ENCODE data around the gene RAB11FIP4.

Gene RAB11FIP4

DNA sequence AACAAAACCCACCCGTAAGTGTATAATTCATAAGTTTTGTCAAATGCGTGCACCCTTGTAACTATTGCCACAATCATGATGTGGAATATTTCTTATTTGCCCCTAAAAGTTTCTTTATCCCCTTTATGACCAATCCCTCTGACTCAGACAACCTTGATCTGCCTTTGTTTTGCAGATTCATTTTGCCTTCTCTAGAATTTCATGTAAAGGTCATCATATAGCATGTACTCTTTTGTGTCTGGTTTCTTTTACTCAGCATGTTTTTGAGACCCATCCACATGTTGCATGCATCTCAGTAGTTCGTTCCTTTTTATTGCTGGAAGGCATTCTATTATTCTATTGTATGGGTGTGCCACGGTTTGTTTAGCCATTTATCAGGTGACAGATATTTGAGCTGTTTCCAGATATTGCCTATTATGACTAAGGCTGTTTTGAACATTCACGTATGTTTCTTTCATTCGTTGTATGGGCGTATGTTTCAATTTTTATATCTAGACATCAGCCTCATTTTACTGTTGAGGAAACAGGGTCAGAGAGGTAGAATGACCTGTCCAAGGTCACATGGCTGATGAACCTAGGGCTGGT, 192.4 kb downstream of the RAB11FIP4 start:
- CTCF ChIA-PET: no interaction called here
- H3K4me3 ChIP-seq (ENCODE audit: low read depth, low read length): no peak overlapping the region
- peaks cover 5% of the 10 kb centered on the region; the same call in 1 of the 2 replicates for H3K4me1 ChIP-seq (ENCODE audit: control insufficient read depth, insufficient read depth, low read length)
- H3K27ac ChIP-seq (ENCODE audit: extremely low read depth, low read depth, low read length): no peak overlapping the region
- H3K9me3 ChIP-seq (ENCODE audit: control insufficient read depth, insufficient read depth, low read depth, low read length): no peaks in the 10 kb centered on the region
- POLR2A ChIA-PET: no interaction called here
- no peaks in the 10 kb centered on the region for H3K36me3 ChIP-seq (ENCODE audit: control insufficient read depth in 2 of 2, insufficient read depth in 1 of 2, low read length in 2 of 2)
- TF ChIP-seq ZNF549 (tag by site-specific recombination; IDR thresholded peaks at IDR 0.05) (no peak), SCRT2 (tag by site-specific recombination; IDR thresholded peaks at IDR 0.05) (peak; percentile 31; the same call in 1 of the 2 replicates)

DNA sequence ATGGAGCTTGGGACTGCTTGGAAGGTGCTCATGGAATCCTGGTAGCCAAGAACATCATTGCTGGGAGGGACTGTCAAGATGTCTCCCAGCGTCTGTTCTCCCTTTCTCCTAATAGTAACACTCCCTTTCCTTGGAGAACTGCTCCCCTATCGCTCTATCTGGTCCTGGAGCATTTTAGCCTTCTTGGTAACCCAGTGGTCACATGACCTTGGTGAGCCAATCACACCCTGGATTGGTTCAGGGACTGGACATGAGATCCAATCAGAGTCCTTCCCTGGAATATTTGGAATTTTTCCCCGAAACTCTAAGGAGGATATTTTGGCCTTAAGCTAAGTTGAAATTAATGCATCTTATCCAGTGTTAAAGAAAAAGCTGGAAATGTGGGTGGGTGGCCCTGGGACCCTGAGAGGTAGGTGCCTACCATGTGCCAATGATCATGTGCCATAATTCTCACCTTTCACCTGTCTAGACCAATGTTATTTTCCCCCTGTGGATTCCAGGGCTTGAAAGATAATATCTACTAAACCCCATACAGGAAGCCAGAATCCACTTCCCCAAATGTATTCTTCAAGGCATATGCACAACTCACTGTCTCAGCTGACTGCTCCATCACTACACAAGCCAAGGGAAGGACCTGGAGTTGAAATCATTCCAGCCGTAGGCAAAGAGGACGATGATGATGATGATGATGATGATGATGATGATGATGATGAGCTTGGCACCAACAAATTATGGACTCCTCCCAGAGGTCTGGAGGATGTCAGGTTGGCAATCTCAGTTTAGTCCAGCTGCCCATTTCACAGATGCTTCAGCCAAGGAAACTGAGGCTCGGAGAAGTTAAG, 193.2 kb downstream of the RAB11FIP4 start:
- Histone ChIP-seq H3K27ac (ENCODE audit: extremely low read depth, low read depth, low read length) (no peak overlapping the region), H3K9me3 (ENCODE audit: control insufficient read depth, insufficient read depth, low read depth, low read length) (no peaks in the 10 kb centered on the region), H3K36me3 (ENCODE audit: control insufficient read depth in 2 of 2, insufficient read depth in 1 of 2, low read length in 2 of 2) (no peaks in the 10 kb centered on the region), H3K4me1 (ENCODE audit: control insufficient read depth, insufficient read depth, low read length) (no peaks in the 10 kb centered on the region), H3K4me3 (ENCODE audit: low read depth, low read length) (no peak overlapping the region)
- TF ChIP-seq ZFHX2 (tag by site-specific recombination; conservative IDR thresholded peaks at IDR 0.05): no peak
- TF ChIP-seq, protein P1, sequence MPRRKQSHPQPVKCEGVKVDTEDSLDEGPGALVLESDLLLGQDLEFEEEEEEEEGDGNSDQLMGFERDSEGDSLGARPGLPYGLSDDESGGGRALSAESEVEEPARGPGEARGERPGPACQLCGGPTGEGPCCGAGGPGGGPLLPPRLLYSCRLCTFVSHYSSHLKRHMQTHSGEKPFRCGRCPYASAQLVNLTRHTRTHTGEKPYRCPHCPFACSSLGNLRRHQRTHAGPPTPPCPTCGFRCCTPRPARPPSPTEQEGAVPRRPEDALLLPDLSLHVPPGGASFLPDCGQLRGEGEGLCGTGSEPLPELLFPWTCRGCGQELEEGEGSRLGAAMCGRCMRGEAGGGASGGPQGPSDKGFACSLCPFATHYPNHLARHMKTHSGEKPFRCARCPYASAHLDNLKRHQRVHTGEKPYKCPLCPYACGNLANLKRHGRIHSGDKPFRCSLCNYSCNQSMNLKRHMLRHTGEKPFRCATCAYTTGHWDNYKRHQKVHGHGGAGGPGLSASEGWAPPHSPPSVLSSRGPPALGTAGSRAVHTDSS (tag by site-specific recombination; IDR thresholded peaks at IDR 0.05): peak; percentile 94
- ChIA-PET CTCF (no interaction called here), POLR2A (interaction anchor here (0.6 kb wide), 1 partner anchor 19 kb away, joined by 3 read pairs; no protein-coding TSS in a partner anchor)

DNA sequence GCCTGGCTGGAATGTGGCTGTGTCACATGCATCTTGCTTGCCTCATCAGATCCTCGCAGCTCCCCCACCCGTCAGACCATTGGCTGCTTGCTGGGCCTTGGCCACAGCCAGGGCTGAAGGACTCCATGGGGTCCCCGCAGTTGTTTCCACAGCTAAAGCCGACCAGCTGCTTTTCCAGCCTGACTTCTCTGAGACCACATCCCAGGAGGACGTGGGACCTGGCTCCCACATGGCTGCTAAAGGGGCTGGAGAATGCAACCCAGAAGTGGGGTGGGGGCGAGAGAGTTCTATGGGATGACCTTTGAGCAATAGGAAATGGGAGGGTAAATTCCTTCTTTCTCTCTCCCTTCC, 193.8 kb downstream of the RAB11FIP4 start:
- CTCF ChIA-PET: no interaction called here
- no peaks in the 10 kb centered on the region for H3K36me3 ChIP-seq (ENCODE audit: control insufficient read depth in 2 of 2, insufficient read depth in 1 of 2, low read length in 2 of 2)
- POLR2A ChIA-PET: interaction anchor here (0.6 kb wide), 1 partner anchor 20 kb away, joined by 3 read pairs; no protein-coding TSS in a partner anchor

More for the DNA sequence above, 193.8 kb downstream of the RAB11FIP4 start:
- Histone ChIP-seq H3K27ac (ENCODE audit: extremely low read depth, low read depth, low read length) (no peak overlapping the region), H3K9me3 (ENCODE audit: control insufficient read depth, insufficient read depth, low read depth, low read length) (no peaks in the 10 kb centered on the region), H3K4me3 (ENCODE audit: low read depth, low read length) (no peak overlapping the region), H3K4me1 (ENCODE audit: control insufficient read depth, insufficient read depth, low read length) (no peaks in the 10 kb centered on the region)
- TF ChIP-seq ZBTB17 (tag by site-specific recombination; IDR thresholded peaks at IDR 0.05) (no peak), MZF1 (tag by site-specific recombination; IDR thresholded peaks at IDR 0.05; ENCODE audit: borderline replicate concordance) (no peak), ZNF140 (tag by site-specific recombination; IDR thresholded peaks at IDR 0.05) (no peak), ZFP37 (tag by site-specific recombination; IDR thresholded peaks at IDR 0.05) (no peak), ZNF560 (tag by site-specific recombination; IDR thresholded peaks at IDR 0.05; ENCODE audit: borderline replicate concordance) (no peak), ZNF239 (tag by site-specific recombination; IDR thresholded peaks at IDR 0.05) (no peak), ZNF292 (tag by site-specific recombination; IDR thresholded peaks at IDR 0.05; ENCODE audit: borderline replicate concordance, low read depth) (no peak), ZNF660 (tag by site-specific recombination; IDR thresholded peaks at IDR 0.05) (no peak), ZNF837 (tag by site-specific recombination; IDR thresholded peaks at IDR 0.05) (no peak), ZNF621 (tag by site-specific recombination; IDR thresholded peaks at IDR 0.05) (no peak), ZNF558 (tag by site-specific recombination; IDR thresholded peaks at IDR 0.05) (no peak)
- TF ChIP-seq, protein P2, sequence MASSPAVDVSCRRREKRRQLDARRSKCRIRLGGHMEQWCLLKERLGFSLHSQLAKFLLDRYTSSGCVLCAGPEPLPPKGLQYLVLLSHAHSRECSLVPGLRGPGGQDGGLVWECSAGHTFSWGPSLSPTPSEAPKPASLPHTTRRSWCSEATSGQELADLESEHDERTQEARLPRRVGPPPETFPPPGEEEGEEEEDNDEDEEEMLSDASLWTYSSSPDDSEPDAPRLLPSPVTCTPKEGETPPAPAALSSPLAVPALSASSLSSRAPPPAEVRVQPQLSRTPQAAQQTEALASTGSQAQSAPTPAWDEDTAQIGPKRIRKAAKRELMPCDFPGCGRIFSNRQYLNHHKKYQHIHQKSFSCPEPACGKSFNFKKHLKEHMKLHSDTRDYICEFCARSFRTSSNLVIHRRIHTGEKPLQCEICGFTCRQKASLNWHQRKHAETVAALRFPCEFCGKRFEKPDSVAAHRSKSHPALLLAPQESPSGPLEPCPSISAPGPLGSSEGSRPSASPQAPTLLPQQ (tag by site-specific recombination; IDR thresholded peaks at IDR 0.05): no peak
- TF ChIP-seq, protein P3, sequence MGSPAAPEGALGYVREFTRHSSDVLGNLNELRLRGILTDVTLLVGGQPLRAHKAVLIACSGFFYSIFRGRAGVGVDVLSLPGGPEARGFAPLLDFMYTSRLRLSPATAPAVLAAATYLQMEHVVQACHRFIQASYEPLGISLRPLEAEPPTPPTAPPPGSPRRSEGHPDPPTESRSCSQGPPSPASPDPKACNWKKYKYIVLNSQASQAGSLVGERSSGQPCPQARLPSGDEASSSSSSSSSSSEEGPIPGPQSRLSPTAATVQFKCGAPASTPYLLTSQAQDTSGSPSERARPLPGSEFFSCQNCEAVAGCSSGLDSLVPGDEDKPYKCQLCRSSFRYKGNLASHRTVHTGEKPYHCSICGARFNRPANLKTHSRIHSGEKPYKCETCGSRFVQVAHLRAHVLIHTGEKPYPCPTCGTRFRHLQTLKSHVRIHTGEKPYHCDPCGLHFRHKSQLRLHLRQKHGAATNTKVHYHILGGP (tag by site-specific recombination; IDR thresholded peaks at IDR 0.05): no peak
- TF ChIP-seq, protein P4, sequence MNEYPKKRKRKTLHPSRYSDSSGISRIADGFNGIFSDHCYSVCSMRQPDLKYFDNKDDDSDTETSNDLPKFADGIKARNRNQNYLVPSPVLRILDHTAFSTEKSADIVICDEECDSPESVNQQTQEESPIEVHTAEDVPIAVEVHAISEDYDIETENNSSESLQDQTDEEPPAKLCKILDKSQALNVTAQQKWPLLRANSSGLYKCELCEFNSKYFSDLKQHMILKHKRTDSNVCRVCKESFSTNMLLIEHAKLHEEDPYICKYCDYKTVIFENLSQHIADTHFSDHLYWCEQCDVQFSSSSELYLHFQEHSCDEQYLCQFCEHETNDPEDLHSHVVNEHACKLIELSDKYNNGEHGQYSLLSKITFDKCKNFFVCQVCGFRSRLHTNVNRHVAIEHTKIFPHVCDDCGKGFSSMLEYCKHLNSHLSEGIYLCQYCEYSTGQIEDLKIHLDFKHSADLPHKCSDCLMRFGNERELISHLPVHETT (tag by site-specific recombination; IDR thresholded peaks at IDR 0.05): no peak

All from HEK293 (cell line).